HCT116 (cell line): ENCODE measurements around the gene FBXO7. TPM values are rescaled to one million over a fixed set of nuclear protein-coding genes. Genes with fewer than 3 reads are reported as not detected.

Source experiments
- ATAC-seq: fragments of 200-7000 bp; cut with Tn5 transposase; 2 replicates; pipeline ENCODE4 v1.9.1; 2020; ENCODE audit warnings: mild to moderate bottlenecking, moderate library complexity
- BruUV-seq: library from RNA; stranded (reverse); fragments of 400-500 nt; replicated peaks from 2 replicates; lab custom pipeline; 2021; lab: Mats Ljungman, UMichigan
- CTCF ChIA-PET: fragments of 300-600 bp; sonication (Branson Sonifier 250); formaldehyde crosslinking; loops from one replicate; lab custom pipeline; 2021; ENCODE audit warnings: antibody characterized with exemption; lab: Charles Lee
- POLR2A ChIA-PET: fragments of 300-600, 350-600 bp; sonication (Branson Sonifier 250); formaldehyde crosslinking; loops from one replicate; lab custom pipeline; 2021; ENCODE audit warnings: antibody characterized with exemption; lab: Charles Lee
- RAD21 ChIA-PET, 2 experiments: fragments of 300-600 bp; sonication (Branson Sonifier 250); formaldehyde crosslinking; loops; one replicate each; lab custom pipeline; 2023; ENCODE audit warnings: low total read pairs in 2 of 2; ENCODE audit not compliant: uncharacterized antibody in 2 of 2, unreplicated experiment in 2 of 2, low non-redundant PET in 1 of 2; lab: Charles Lee
- DNase-seq: peaks from one replicate; pipeline ENCODE4 v3.0.0-alpha.2; 2010; ENCODE audit warnings: low read depth, low spot score
- H2AFZ ChIP-seq: fragments of 200-600 bp; shearing (Covaris generic), sonication (generic); 2 replicates; pipeline ENCODE4 v1.6.1; 2017; ENCODE audit warnings: low read depth, mixed run types, mixed read lengths, antibody characterized with exemption, low read length; ENCODE audit not compliant: poor library complexity, severe bottlenecking
- H3K27ac ChIP-seq: 2 replicates; pipeline ENCODE4 v1.5.1; 2012; ENCODE audit warnings: low read depth, low read length
- H3K27me3 ChIP-seq: fragments of 200-600 bp; sonication (generic); 2 replicates; pipeline ENCODE4 v1.6.1; 2016; ENCODE audit warnings: mixed run types, low read length, mixed read lengths; ENCODE audit not compliant: insufficient read depth
- H3K36me3 ChIP-seq, 2 experiments: fragments of 200-500 bp in 1 of 2; fragments of 200-600 bp in 1 of 2; sonication (Bioruptor generic) in 1 of 2; sonication (generic) in 1 of 2; 2 replicates each; pipeline versions ENCODE4 v1.5.1 to v1.6.1; 2014 to 2016; ENCODE audit warnings: low read length in 2 of 2, inconsistent platforms in 1 of 2, mixed read lengths in 1 of 2, mixed run types in 1 of 2; ENCODE audit not compliant: insufficient read depth in 2 of 2, control insufficient read depth in 1 of 2
- H3K4me1 ChIP-seq, 2 experiments: fragments of 200-600 bp in 1 of 2; sonication (generic) in 1 of 2; 2 replicates each; pipeline versions ENCODE4 v1.5.1 to v1.6.1; 2012 to 2017; ENCODE audit warnings: low read length in 2 of 2, inconsistent platforms in 1 of 2, mild to moderate bottlenecking in 1 of 2, mixed read lengths in 1 of 2, mixed run types in 1 of 2, moderate library complexity in 1 of 2; ENCODE audit not compliant: insufficient read depth in 2 of 2, control insufficient read depth in 1 of 2
- H3K4me2 ChIP-seq: fragments of 200-600 bp; sonication (generic); 2 replicates; pipeline ENCODE4 v1.6.1; 2017; ENCODE audit warnings: mixed run types, low read length, mixed read lengths
- H3K4me3 ChIP-seq, 2 experiments: fragments of 200-600 bp in 1 of 2; sonication (generic) in 1 of 2; replicated peaks in 1 of 2; 2 replicates each; pipeline ENCODE4 v1.5.1; 2011 to 2016; ENCODE audit warnings: low read length in 2 of 2, control low read depth in 1 of 2, low read depth in 1 of 2, mild to moderate bottlenecking in 1 of 2, mixed read lengths in 1 of 2, mixed run types in 1 of 2
- H3K79me2 ChIP-seq: fragments of 200-600 bp; sonication (generic); 2 replicates; pipeline ENCODE4 v1.6.1; 2017; ENCODE audit warnings: mild to moderate bottlenecking, mixed run types, low read length, moderate library complexity, mixed read lengths; ENCODE audit not compliant: insufficient read depth
- H3K9ac ChIP-seq: fragments of 200-600 bp; sonication (generic); 2 replicates; pipeline ENCODE4 v1.6.1; 2016; ENCODE audit warnings: low read length, mixed read lengths
- H3K9me2 ChIP-seq: fragments of 200-600 bp; sonication (generic), shearing (Covaris generic); 2 replicates; pipeline ENCODE4 v1.6.1; 2017; ENCODE audit warnings: mixed run types, mild to moderate bottlenecking, moderate library complexity; ENCODE audit not compliant: insufficient read depth
- H3K9me3 ChIP-seq, 2 experiments: fragments of 200-500 bp in 1 of 2; fragments of 200-600 bp in 1 of 2; sonication (Bioruptor generic) in 1 of 2; sonication (generic) in 1 of 2; 2 replicates each; pipeline ENCODE4 v1.6.1; 2014 to 2017; ENCODE audit warnings: low read length in 2 of 2, mixed read lengths in 2 of 2, inconsistent platforms in 1 of 2, low read depth in 1 of 2, mild to moderate bottlenecking in 1 of 2, mixed run types in 1 of 2, moderate library complexity in 1 of 2; ENCODE audit not compliant: control insufficient read depth in 1 of 2, insufficient read depth in 1 of 2
- H4K20me1 ChIP-seq: fragments of 200-600 bp; sonication (generic), shearing (Covaris generic); 2 replicates; pipeline ENCODE4 v1.6.1; 2017; ENCODE audit warnings: mixed run types, mild to moderate bottlenecking, moderate library complexity; ENCODE audit not compliant: insufficient read depth
- ATF3 ChIP-seq: IDR thresholded peaks from 2 replicates; pipeline ENCODE4 v1.6.1; 2012
- EZH2phosphoT487 ChIP-seq: fragments of 200-600 bp; IDR thresholded peaks from 2 replicates; pipeline ENCODE4 v1.6.1; 2018; ENCODE audit warnings: antibody characterized with exemption, borderline replicate concordance
- FOSL1 ChIP-seq: IDR thresholded peaks from 2 replicates; pipeline ENCODE4 v1.6.1; 2012; ENCODE audit warnings: low read depth
- POLR2A ChIP-seq: IDR thresholded peaks from 2 replicates; pipeline ENCODE4 v1.7.0; 2011; ENCODE audit warnings: borderline replicate concordance; ENCODE audit not compliant: insufficient read depth, insufficient read length; ENCODE audit errors: extremely low read depth
- RAD21 ChIP-seq: IDR thresholded peaks from 2 replicates; pipeline ENCODE4 v1.6.1; 2012; ENCODE audit warnings: low read depth, mild to moderate bottlenecking
- SIN3A ChIP-seq: IDR thresholded peaks from 2 replicates; pipeline ENCODE4 v1.6.1; 2012; ENCODE audit warnings: low read depth
- SP1 ChIP-seq: IDR thresholded peaks from 2 replicates; pipeline ENCODE4 v1.6.1; 2012; ENCODE audit warnings: low read depth
- ZFX ChIP-seq: fragments of 450-650 bp; IDR thresholded peaks from 2 replicates; pipeline ENCODE4 v1.6.1; 2017
- ZNF274 ChIP-seq: fragments of 200-500 bp; sonication (Bioruptor generic); IDR thresholded peaks from 2 replicates; pipeline ENCODE4 v1.6.1; 2014; ENCODE audit warnings: mild to moderate bottlenecking, low read depth, low read length, inconsistent platforms
- intact Hi-C: fragments of 100-400 bp; cut with micrococcal nuclease; formaldehyde crosslinking; loops from 2 replicates; pipeline ENCODE4 v1.10.0; 2022
- total RNA-seq: library from RNA; stranded (reverse); gene quantifications from one replicate; pipeline ENCODE4 v1.2.1, GENCODE V29; 2021; ENCODE audit not compliant: unreplicated experiment
- TF ChIP-seq, protein P1 (sequence below): IDR thresholded peaks from 2 replicates; pipeline ENCODE4 v1.6.1; 2011; ENCODE audit warnings: mild to moderate bottlenecking, low read length, moderate library complexity; ENCODE audit not compliant: insufficient replicate concordance; ENCODE audit errors: extremely low read depth
- TF ChIP-seq, protein P2 (sequence below): IDR thresholded peaks from 2 replicates; pipeline ENCODE4 v1.6.1; 2012

Gene FBXO7
- total RNA-seq, 1 experiment from 2014 or later: 69.2 TPM

DNA sequence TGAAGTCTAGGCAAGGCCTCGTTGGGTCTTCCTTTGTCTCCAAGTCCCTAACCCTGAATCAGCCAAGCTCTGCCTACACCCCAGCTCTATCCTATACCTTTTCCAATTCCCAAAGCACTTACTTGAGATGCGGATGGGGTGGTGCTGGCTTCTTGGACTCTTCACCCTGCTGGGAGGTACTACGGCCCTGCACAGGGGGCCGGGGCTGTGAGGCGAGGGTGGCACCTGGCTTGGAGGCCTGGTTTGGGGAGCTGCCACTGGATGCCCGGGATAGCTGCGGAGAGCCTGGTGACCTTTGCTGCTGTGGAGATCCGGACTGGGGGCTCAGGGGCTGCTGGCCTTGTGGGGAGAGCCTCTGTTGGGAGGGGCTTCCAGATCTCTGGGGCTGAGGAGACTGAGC lies 43.3 kb downstream of the FBXO7 start:
- Histone ChIP-seq H3K4me2 (no peak overlapping the region), H3K9ac (no peak overlapping the region), H3K4me3 (no peak overlapping the region), H3K79me2 (no peaks in the 10 kb centered on the region), H3K27ac (no peak overlapping the region), H4K20me1 (no peaks in the 10 kb centered on the region), H2AFZ (no peak overlapping the region), H3K9me2 (no peaks in the 10 kb centered on the region), H3K36me3 (no peaks in the 10 kb centered on the region)
- RAD21 ChIA-PET: no interaction called here
- POLR2A ChIA-PET: no interaction called here
- no peak for DNase-seq
- TF ChIP-seq RAD21 (no peak), ZFX (no peak), EZH2phosphoT487 (no peak), SIN3A (no peak), POLR2A (no peak), FOSL1 (no peak), ATF3 (no peak), ZNF274 (no peak), SP1 (no peak)
- TF ChIP-seq, protein P1, sequence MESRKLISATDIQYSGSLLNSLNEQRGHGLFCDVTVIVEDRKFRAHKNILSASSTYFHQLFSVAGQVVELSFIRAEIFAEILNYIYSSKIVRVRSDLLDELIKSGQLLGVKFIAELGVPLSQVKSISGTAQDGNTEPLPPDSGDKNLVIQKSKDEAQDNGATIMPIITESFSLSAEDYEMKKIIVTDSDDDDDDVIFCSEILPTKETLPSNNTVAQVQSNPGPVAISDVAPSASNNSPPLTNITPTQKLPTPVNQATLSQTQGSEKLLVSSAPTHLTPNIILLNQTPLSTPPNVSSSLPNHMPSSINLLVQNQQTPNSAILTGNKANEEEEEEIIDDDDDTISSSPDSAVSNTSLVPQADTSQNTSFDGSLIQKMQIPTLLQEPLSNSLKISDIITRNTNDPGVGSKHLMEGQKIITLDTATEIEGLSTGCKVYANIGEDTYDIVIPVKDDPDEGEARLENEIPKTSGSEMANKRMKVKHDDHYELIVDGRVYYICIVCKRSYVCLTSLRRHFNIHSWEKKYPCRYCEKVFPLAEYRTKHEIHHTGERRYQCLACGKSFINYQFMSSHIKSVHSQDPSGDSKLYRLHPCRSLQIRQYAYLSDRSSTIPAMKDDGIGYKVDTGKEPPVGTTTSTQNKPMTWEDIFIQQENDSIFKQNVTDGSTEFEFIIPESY: no peak
- TF ChIP-seq, protein P2, sequence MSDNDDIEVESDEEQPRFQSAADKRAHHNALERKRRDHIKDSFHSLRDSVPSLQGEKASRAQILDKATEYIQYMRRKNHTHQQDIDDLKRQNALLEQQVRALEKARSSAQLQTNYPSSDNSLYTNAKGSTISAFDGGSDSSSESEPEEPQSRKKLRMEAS: no peak
- TF ChIP-seq, all 23 proteins: peak for 0
- intact Hi-C loops: no loop called here
- Histone ChIP-seq H3K4me1 (no peaks in the 10 kb centered on the region), H3K9me3 (no peaks in the 10 kb centered on the region), H3K27me3 (no peaks in the 10 kb centered on the region)
- ATAC-seq: no peak
- BruUV-seq: no TSS peak
- CTCF ChIA-PET: interaction anchor here (1.3 to 2.4 kb wide), 2 partner anchors 279 to 547 kb away, joined by 4 to 5 read pairs; no protein-coding TSS in a partner anchor
